Type B pancreatic cell (in vitro differentiated cells): ENCODE data around the gene DOCK2. TPM values are rescaled to one million over a fixed set of nuclear protein-coding genes. Genes with fewer than 3 reads are reported as not detected.

Experiments used
- DNase-seq: peaks from one replicate; pipeline ENCODE4 v3.0.0; 2021; ENCODE audit warnings: mixed read lengths; ENCODE audit not compliant: unreplicated experiment; ENCODE audit errors: extremely low spot score
- H3K27ac Mint-ChIP-seq: 2 replicates; pipeline ENCODE4 v1.8.0; 2021; ENCODE audit warnings: mild to moderate bottlenecking, mixed read lengths
- H3K27me3 Mint-ChIP-seq: 2 replicates; pipeline ENCODE4 v1.8.0; 2021; ENCODE audit warnings: mixed read lengths
- H3K36me3 Mint-ChIP-seq: 2 replicates; pipeline ENCODE4 v1.8.0; 2021; ENCODE audit warnings: mixed read lengths
- H3K4me1 Mint-ChIP-seq: one replicate; pipeline ENCODE4 v1.8.0; 2021; ENCODE audit warnings: mixed read lengths; ENCODE audit not compliant: unreplicated experiment
- H3K4me3 Mint-ChIP-seq: 2 replicates; pipeline ENCODE4 v1.8.0; 2021; ENCODE audit warnings: mild to moderate bottlenecking, mixed read lengths
- H3K9me3 Mint-ChIP-seq: 2 replicates; pipeline ENCODE4 v1.8.0; 2021; ENCODE audit warnings: mixed read lengths
- total RNA-seq: library from RNA; stranded (reverse); gene quantifications from 2 replicates; pipeline ENCODE4 v1.2.1, GENCODE V29; 2021; ENCODE audit warnings: low replicate concordance
- TF ChIP-seq, protein P1 (sequence below): fragments of 200-600 bp; sonication (generic); conservative IDR thresholded peaks from 2 replicates; pipeline ENCODE4 v1.5.0; 2021; ENCODE audit warnings: antibody characterized with exemption, mild to moderate bottlenecking

DOCK2 gene
- total RNA-seq, 1 donor from 2014 or later, result 0.82 TPM

DNA sequence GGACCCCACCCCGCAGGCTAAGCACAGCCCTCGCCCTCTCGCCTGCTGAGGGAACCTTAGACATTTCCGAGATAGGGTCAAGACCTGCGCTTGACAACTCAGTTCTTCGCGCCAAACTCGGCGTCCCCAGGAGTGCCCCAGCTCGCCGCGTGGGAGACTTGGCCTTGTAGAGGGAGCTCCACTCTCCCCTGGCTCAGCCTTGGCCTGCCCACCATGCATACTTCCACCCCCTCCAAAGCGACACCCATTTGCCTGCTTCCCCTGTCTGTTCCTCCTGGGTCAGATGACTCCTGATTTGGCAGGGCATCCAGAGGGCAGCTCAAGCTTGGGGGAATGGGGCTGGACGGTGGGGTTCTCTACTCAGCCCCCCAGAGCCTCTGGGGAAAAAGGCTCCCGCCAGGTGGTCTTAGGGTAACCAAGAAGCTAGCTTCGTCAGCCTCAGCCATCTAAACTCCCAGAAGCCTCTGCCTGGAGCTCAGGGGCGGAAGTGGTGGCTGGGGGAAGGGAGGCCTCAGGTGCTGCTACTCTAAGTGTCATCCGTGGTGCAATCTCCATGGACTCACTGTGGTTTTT, 560 bp downstream of the DOCK2 start:
- DNase-seq, result no peak
- no peaks in the 10 kb centered on the region for H3K36me3 Mint-ChIP-seq

DNA sequence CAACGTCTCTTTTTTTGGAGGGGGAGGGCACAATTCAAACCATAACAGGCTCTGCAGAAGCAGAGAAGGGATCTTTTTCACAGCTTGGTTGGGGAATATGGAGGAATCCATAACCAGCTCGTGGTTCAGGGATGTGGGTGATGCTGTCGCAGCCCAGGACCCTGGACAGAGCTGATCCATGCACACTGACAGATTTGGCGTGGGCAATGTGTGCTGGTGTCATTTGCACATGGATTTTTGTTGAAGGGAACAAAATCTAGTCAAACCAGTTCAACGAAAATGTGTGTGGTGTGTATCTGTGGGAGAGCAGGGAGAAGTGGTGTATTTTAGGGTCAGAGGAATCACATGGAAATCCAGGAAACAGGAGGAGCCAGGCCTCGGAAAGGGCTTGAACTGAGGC, 4.2 kb downstream of the DOCK2 start:
- peaks cover 52% of the 10 kb centered on the region for H3K27me3 Mint-ChIP-seq

More for the DNA sequence above, 560 bp downstream of the DOCK2 start:
- Mint-ChIP-seq H3K4me3 (no peak overlapping the region), H3K4me1 (no peaks in the 10 kb centered on the region), H3K9me3 (peaks cover 10% of the 10 kb centered on the region), H3K27me3 (peaks cover 62% of the 10 kb centered on the region), H3K27ac (no peak overlapping the region)
- TF ChIP-seq, protein P1, sequence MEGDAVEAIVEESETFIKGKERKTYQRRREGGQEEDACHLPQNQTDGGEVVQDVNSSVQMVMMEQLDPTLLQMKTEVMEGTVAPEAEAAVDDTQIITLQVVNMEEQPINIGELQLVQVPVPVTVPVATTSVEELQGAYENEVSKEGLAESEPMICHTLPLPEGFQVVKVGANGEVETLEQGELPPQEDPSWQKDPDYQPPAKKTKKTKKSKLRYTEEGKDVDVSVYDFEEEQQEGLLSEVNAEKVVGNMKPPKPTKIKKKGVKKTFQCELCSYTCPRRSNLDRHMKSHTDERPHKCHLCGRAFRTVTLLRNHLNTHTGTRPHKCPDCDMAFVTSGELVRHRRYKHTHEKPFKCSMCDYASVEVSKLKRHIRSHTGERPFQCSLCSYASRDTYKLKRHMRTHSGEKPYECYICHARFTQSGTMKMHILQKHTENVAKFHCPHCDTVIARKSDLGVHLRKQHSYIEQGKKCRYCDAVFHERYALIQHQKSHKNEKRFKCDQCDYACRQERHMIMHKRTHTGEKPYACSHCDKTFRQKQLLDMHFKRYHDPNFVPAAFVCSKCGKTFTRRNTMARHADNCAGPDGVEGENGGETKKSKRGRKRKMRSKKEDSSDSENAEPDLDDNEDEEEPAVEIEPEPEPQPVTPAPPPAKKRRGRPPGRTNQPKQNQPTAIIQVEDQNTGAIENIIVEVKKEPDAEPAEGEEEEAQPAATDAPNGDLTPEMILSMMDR, result no peak

DNA sequence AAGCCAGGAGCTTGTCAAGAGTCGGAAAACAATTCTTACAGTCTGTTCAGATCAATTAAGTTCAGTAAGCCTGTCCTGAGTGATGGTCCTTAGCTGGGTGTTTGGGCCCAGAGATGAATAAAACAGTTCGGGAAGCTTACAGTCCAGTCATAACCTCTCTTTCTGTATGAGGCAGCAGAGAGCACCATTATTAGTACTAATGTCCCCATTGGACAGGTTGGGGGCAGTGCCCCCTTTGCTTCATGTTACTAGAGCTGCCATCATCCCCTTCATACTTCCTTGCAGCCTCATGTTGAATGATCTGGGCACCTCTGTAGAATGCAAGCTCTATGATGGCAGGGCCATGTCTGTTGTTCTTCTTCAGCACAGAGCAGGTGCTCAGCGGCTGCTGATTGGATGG, 9.8 kb downstream of the DOCK2 start:
- TF ChIP-seq, protein P1, result no peak
- H3K27ac Mint-ChIP-seq, result no peak overlapping the region

More for the DNA sequence above, 4.2 kb downstream of the DOCK2 start:
- Mint-ChIP-seq H3K4me3 (no peak overlapping the region), H3K27ac (no peak overlapping the region), H3K36me3 (no peaks in the 10 kb centered on the region), H3K9me3 (peaks cover 5% of the 10 kb centered on the region), H3K4me1 (no peaks in the 10 kb centered on the region)
- TF ChIP-seq, protein P1, result no peak
- DNase-seq, result no peak

DNA sequence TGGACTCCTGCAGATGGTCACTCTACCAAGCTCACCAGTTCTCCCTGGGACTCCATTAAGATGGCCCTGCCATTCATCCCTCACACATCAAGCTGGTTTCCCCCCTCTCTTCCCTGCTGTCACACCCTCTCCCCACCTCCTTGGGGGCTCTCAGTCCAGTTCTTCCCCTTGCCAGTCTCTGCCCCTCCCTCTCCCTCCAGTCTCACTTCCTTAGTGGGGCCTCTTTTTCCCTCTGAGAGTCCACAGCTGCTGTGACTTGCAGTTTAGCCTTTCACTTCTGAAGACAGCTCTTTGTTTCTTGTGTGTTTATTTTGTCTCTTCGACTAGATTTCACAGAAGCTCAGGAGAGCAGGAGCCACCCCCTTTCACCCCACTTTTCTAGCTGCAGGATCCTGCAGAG, 10.5 kb downstream of the DOCK2 start:
- Mint-ChIP-seq H3K36me3 (no peaks in the 10 kb centered on the region), H3K27me3 (peaks cover 19% of the 10 kb centered on the region), H3K4me1 (peaks cover 13% of the 10 kb centered on the region), H3K4me3 (no peak overlapping the region), H3K9me3 (no peaks in the 10 kb centered on the region), H3K27ac (no peak overlapping the region)
- DNase-seq, result no peak
- TF ChIP-seq, protein P1, result no peak

More for the DNA sequence above, 9.8 kb downstream of the DOCK2 start:
- Mint-ChIP-seq H3K4me1 (peaks cover 13% of the 10 kb centered on the region), H3K36me3 (no peaks in the 10 kb centered on the region), H3K27me3 (peaks cover 14% of the 10 kb centered on the region), H3K4me3 (no peak overlapping the region), H3K9me3 (no peaks in the 10 kb centered on the region)
- no peak for DNase-seq

DNA sequence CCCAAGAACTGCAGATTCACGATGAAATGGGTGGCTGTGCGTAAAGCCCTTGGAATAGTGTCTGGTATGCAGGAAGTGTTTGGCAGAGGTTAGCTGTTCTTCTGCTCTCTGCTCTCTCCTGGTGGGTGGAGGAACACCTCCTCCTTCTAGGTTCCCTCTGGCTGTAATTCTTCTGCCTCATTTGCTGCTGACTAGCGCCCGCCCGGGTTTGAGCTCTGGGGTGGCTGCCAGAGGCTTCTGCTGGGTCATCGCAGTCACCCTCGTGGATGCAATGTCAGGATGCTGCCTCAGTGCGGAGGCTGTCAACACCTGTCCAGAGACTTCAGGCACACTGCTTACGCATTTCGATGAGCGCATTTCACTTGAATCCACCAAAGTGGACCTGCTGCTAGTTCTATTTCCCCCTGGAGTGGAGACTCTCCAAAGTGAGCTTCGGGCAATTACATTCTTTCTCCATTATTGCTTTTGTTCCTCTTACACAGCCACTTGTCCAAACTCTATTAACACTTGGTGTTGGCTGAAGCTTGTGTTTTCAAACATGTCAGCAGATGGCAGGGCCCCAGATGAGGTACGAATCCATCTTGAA, 11.7 kb downstream of the DOCK2 start:
- no peak overlapping the region for H3K4me3 Mint-ChIP-seq
- peaks cover 21% of the 10 kb centered on the region for H3K27me3 Mint-ChIP-seq
- DNase-seq, result no peak
- H3K9me3 Mint-ChIP-seq, result no peaks in the 10 kb centered on the region
- no peak overlapping the region for H3K27ac Mint-ChIP-seq
- peaks cover 13% of the 10 kb centered on the region for H3K4me1 Mint-ChIP-seq
- H3K36me3 Mint-ChIP-seq, result no peaks in the 10 kb centered on the region
- TF ChIP-seq, protein P1, result no peak
